ENCODE results near the gene PYDC1. TPM values are rescaled to one million over a fixed set of nuclear protein-coding genes. Genes with fewer than 3 reads are reported as not detected.

Gene PYDC1
- not detected for total RNA-seq

GRCh38 chr16:31216422-31217135 is at the start of gene PYDC1:
Gene PYDC1, minus strand, starts transcription at chr16:31217135. Its CDS starts 107 bp downstream, at chr16:31217028.
- Histone ChIP-seq H3K4me1 (peaks cover 0 to 9% of the 10 kb centered on the region in 2 donors), H3K36me3 (no peaks in the 10 kb centered on the region), H3K27me3 (peaks cover 0 to 12% of the 10 kb centered on the region in 2 donors), H3K27ac (no peak within 1 kb of the TSS), H3K4me3 (no peak within 1 kb of the TSS), H3K9me3 (no peaks in the 10 kb centered on the region)
- no peak for TF ChIP-seq POLR2A (IDR thresholded peaks at IDR 0.05)
- TF ChIP-seq CTCF (IDR thresholded peaks at IDR 0.05): no peak
- no peak for DNase-seq
- intact Hi-C loops (cut with DNase I; ENCODE audit: low total_unique reads): no loop called here

DNA sequence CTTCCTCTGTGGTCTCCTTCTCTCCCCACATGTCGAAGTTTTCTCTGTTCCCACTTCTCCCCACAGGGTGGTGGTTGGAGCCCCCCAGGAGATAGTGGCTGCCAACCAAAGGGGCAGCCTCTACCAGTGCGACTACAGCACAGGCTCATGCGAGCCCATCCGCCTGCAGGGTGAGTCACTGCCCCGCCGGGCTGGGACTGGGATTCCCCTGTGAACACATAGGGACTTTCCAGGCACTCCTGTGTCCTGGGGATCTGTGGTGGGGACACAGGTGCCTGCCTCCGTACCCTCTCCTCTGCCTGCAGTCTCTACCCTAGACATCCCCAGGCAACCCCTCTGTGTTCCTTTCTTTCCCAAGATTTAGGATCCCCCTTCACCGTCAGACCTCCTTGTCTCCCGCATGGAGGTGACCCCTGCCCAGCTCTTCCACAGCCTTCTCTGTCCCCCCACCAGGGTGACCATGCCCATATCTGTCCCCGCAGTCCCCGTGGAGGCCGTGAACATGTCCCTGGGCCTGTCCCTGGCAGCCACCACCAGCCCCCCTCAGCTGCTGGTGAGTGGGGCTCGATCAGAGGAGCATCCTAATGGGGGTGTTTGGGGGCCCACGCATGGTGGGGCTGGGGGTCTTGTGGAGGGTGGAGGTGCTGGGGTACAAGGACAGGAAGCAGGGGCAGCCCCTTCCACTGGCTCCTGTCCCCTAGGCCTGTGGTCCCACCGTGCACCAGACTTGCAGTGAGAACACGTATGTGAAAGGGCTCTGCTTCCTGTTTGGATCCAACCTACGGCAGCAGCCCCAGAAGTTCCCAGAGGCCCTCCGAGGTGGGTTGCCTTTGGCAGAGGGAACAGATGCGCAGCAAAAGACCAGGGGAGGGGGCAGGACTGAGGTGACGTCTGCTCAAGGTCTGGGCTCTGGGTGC is 48.7 kb upstream of the PYDC1 start:
- DNase-seq: no peak
- TF ChIP-seq CTCF (IDR thresholded peaks at IDR 0.05): no peak
- no peak for TF ChIP-seq POLR2A (IDR thresholded peaks at IDR 0.05)
- Histone ChIP-seq H3K27me3 (no peaks in the 10 kb centered on the region), H3K9me3 (no peaks in the 10 kb centered on the region), H3K36me3 (no peaks in the 10 kb centered on the region), H3K4me1 (no peaks in the 10 kb centered on the region), H3K27ac (no peak overlapping the region), H3K4me3 (no peak overlapping the region)
- intact Hi-C loops (cut with DNase I; ENCODE audit: low total_unique reads): no loop called here

DNA sequence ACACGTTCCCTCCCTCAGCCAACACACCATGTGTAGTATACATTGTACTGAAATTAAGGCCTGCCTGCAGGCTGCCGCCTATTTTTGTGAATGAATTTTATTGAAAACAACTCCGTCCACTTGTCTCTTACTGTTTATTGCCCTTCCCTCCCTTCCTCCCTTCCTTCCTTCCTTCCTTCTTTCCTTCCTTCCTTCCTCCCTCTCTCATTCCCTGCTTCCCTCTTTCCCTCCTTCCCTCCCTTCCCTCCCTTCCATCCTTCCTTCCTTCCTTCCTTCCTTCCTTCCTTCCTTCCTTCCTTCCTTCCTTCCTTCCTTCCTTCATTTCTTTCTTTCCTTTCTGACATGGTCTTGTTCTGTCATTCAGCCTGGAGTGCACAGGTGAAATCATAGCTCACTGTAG is 45.1 kb upstream of the PYDC1 start:
- H3K27me3 ChIP-seq: no peaks in the 10 kb centered on the region
- H3K4me3 ChIP-seq: no peak overlapping the region
- no peaks in the 10 kb centered on the region for H3K9me3 ChIP-seq
- H3K36me3 ChIP-seq: no peaks in the 10 kb centered on the region
- no peak overlapping the region for H3K27ac ChIP-seq
- TF ChIP-seq POLR2A (IDR thresholded peaks at IDR 0.05): no peak
- TF ChIP-seq CTCF (IDR thresholded peaks at IDR 0.05): no peak
- DNase-seq: no peak
- intact Hi-C loops (cut with DNase I; ENCODE audit: low total_unique reads): no loop called here
- H3K4me1 ChIP-seq: no peaks in the 10 kb centered on the region

- intact Hi-C loops (cut with DNase I; ENCODE audit: low total_unique reads): no loop called here
- H3K36me3 ChIP-seq: no peaks in the 10 kb centered on the region
- no peak overlapping the region for H3K4me3 ChIP-seq
- no peak overlapping the region for H3K27ac ChIP-seq
- TF ChIP-seq CTCF (IDR thresholded peaks at IDR 0.05): no peak
- TF ChIP-seq POLR2A (IDR thresholded peaks at IDR 0.05): no peak
- no peaks in the 10 kb centered on the region for H3K27me3 ChIP-seq
- no peaks in the 10 kb centered on the region for H3K4me1 ChIP-seq
- H3K9me3 ChIP-seq: no peaks in the 10 kb centered on the region
- DNase-seq: no peak
Observed at GRCh38 chr16:31260136-31260931, 43.4 kb upstream of the PYDC1 start.

Measured in uterus (tissue), 4 donors.